Endodermal cell (in vitro differentiated cells): ENCODE results near the gene POR. TPM values are rescaled to one million over a fixed set of nuclear protein-coding genes. Genes with fewer than 3 reads are reported as not detected.

Source experiments
- DNase-seq: peaks from one replicate; pipeline ENCODE4 v3.0.0-alpha.2; 2017
- H3K27ac ChIP-seq: 2 replicates; pipeline ENCODE4 v1.5.1; 2013; ENCODE audit warnings: mild to moderate bottlenecking, low read depth, low read length, moderate library complexity
- H3K27me3 ChIP-seq: 2 replicates; pipeline ENCODE4 v1.6.1; 2013; ENCODE audit warnings: mild to moderate bottlenecking, low read length, moderate library complexity; ENCODE audit not compliant: insufficient read depth, control insufficient read depth, poor library complexity, severe bottlenecking
- H3K36me3 ChIP-seq: 2 replicates; pipeline ENCODE4 v1.7.0; 2013; ENCODE audit warnings: mild to moderate bottlenecking, low read length, moderate library complexity; ENCODE audit not compliant: control insufficient read depth, insufficient read depth
- H3K4me1 ChIP-seq: one replicate; pipeline ENCODE4 v1.7.0; 2013; ENCODE audit warnings: low read length; ENCODE audit not compliant: control insufficient read depth, insufficient read depth
- H3K4me3 ChIP-seq: 2 replicates; pipeline ENCODE4 v1.5.1; 2013; ENCODE audit warnings: mild to moderate bottlenecking, low read length, moderate library complexity
- H3K9ac ChIP-seq: 2 replicates; pipeline ENCODE4 v1.6.1; 2013; ENCODE audit warnings: mild to moderate bottlenecking, low read length, moderate library complexity; ENCODE audit not compliant: poor library complexity, severe bottlenecking; ENCODE audit errors: extremely low read depth
- H3K9me3 ChIP-seq: 2 replicates; pipeline ENCODE4 v1.6.1; 2013; ENCODE audit warnings: mild to moderate bottlenecking, low read length, moderate library complexity; ENCODE audit not compliant: control insufficient read depth
- H3K27ac Mint-ChIP-seq: 2 replicates; pipeline ENCODE4 v1.8.0; 2020; ENCODE audit warnings: mixed read lengths
- H3K27me3 Mint-ChIP-seq: 2 replicates; pipeline ENCODE4 v1.8.0; 2021; ENCODE audit warnings: mild to moderate bottlenecking, mixed read lengths; ENCODE audit not compliant: insufficient read depth
- H3K36me3 Mint-ChIP-seq: 2 replicates; pipeline ENCODE4 v1.8.0; 2020; ENCODE audit warnings: low read depth, mixed read lengths
- H3K4me1 Mint-ChIP-seq: 2 replicates; pipeline ENCODE4 v1.8.0; 2020; ENCODE audit warnings: mixed read lengths
- H3K4me3 Mint-ChIP-seq: 2 replicates; pipeline ENCODE4 v1.8.0; 2020; ENCODE audit warnings: mild to moderate bottlenecking, moderate library complexity, mixed read lengths
- H3K9me3 Mint-ChIP-seq: 2 replicates; pipeline ENCODE4 v1.8.0; 2020; ENCODE audit warnings: mild to moderate bottlenecking, mixed read lengths
- WGBS, 2 experiments: methylation state at CpG; one replicate each; pipeline versions ENCODE4 v1.1.5 to v1.1.7; 2013; ENCODE audit warnings: missing lambda C conversion rate in 2 of 2, mixed read lengths in 1 of 2; ENCODE audit not compliant: insufficient coverage in 1 of 2, insufficient read length in 1 of 2; 5-methylcytosine and 5-hydroxymethylcytosine counted together
- total RNA-seq, 2 donors: library from RNA; stranded (reverse); fragmentation: NEBNext Ultra II Directional in 1 of 2; extraction: Animal tissue kit (Norgen Biotek cat#: 25700) in 1 of 2; gene quantifications; 2 replicates in 1 of 2; 3 replicates in 1 of 2; pipeline ENCODE4 v1.2.1, GENCODE V29; 2021
- TF ChIP-seq, protein P1 (sequence below): fragments of 200-600 bp; sonication (generic); conservative IDR thresholded peaks from 2 replicates; pipeline ENCODE4 v1.5.0; 2021; ENCODE audit warnings: antibody characterized with exemption, mild to moderate bottlenecking

Gene POR
- total RNA-seq, 2 donors from 2014 or later, result 85.2 to 92.9 TPM

DNA sequence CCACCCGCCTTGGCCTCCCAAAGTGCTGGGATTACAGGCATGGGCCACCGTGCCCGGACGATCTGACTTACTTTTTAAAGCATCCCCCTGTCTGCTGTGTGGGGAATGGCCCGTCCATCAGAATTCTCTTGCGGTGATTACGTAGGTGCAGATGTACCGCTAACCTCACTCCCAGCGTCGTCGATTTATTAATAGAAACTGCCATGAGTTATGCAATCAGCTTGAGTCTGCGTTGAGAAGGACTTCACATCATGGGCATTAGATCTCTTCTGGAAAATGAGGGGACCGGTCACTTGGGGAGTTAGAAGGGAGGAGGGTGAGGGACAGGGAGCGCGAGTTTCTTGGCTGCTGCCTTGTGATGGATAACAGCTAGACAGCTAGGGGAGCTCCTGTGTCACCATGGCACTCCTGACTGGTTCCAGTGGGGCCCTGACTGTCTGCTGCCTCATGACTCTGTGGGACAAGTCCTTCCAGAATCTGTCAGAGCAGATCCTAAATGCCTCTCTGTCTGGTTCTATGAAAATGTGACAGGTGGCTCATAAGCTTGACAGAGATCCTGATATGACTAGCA, 35.2 kb downstream of the POR start:
- Mint-ChIP-seq H3K4me3 (no peak overlapping the region), H3K36me3 (peaks cover 23% of the 10 kb centered on the region), H3K27me3 (no peaks in the 10 kb centered on the region), H3K9me3 (peaks cover 13% of the 10 kb centered on the region), H3K4me1 (no peaks in the 10 kb centered on the region), H3K27ac (no peak overlapping the region)
- Histone ChIP-seq H3K36me3 (peaks cover 11% of the 10 kb centered on the region), H3K4me3 (no peak overlapping the region), H3K27ac (no peak overlapping the region), H3K9ac (no peak overlapping the region), H3K4me1 (no peaks in the 10 kb centered on the region), H3K9me3 (no peaks in the 10 kb centered on the region), H3K27me3 (no peaks in the 10 kb centered on the region)
- TF ChIP-seq, protein P1, sequence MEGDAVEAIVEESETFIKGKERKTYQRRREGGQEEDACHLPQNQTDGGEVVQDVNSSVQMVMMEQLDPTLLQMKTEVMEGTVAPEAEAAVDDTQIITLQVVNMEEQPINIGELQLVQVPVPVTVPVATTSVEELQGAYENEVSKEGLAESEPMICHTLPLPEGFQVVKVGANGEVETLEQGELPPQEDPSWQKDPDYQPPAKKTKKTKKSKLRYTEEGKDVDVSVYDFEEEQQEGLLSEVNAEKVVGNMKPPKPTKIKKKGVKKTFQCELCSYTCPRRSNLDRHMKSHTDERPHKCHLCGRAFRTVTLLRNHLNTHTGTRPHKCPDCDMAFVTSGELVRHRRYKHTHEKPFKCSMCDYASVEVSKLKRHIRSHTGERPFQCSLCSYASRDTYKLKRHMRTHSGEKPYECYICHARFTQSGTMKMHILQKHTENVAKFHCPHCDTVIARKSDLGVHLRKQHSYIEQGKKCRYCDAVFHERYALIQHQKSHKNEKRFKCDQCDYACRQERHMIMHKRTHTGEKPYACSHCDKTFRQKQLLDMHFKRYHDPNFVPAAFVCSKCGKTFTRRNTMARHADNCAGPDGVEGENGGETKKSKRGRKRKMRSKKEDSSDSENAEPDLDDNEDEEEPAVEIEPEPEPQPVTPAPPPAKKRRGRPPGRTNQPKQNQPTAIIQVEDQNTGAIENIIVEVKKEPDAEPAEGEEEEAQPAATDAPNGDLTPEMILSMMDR, result peak; percentile 38
- no peak for DNase-seq
- 93 to 95% methylated on average over 14 to 15 of the region's 15 CpGs for WGBS, 2 experiments

DNA sequence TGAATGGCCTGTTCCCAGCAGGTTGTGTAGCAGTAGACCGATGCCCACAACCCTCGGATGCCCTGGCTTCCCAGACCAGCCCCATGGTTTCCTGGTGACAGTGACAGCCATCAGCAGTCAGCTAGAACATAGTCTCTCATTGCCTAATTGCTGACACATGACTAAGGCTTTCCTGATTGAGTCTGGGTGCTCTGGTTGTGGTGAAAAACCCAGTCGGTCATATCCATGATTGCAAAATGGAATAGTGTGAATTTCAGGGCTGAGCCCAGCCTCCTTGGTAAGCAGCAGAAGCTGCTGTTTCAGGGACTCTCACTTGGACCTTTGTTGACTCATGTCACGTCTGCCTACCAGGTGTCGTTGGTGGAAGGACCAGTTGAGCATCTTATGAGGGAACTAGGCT, 36.6 kb downstream of the POR start:
- no peak overlapping the region for H3K27ac ChIP-seq
- H3K27me3 ChIP-seq, result no peaks in the 10 kb centered on the region
- TF ChIP-seq, protein P1, result no peak
- H3K9ac ChIP-seq, result no peak overlapping the region
- WGBS, 2 experiments, result 97 to 100% methylated on average over 1 to 5 of the region's 5 CpGs
- Mint-ChIP-seq H3K27me3 (no peaks in the 10 kb centered on the region), H3K4me3 (no peak overlapping the region), H3K27ac (no peak overlapping the region), H3K36me3 (peaks cover 35% of the 10 kb centered on the region), H3K9me3 (peaks cover 13% of the 10 kb centered on the region), H3K4me1 (peaks cover 3% of the 10 kb centered on the region)
- no peaks in the 10 kb centered on the region for H3K4me1 ChIP-seq
- no peak for DNase-seq
- no peaks in the 10 kb centered on the region for H3K9me3 ChIP-seq
- H3K4me3 ChIP-seq, result no peak overlapping the region
- peaks cover 24% of the 10 kb centered on the region for H3K36me3 ChIP-seq

DNA sequence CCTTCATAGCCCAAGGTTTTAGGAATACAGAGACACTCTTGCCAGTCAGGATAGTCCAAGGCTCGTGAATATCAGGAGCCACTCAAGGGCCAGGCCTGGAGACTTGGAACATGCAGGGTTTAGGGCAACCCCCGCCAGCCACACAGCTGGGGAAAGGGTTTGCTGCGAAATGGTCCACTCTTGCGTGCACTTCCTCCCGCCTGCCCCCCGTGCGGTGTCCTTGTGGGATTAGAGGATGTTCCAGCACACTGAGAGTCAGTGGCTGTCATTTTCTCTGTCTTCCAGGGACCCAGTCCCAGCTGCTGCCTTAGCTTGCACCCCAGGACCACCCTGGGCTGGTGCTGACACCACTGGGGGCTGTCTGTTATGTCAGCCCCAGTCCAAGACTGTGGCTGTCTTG, 38.5 kb downstream of the POR start:
- H3K36me3 ChIP-seq, result peaks cover 38% of the 10 kb centered on the region
- H3K4me3 Mint-ChIP-seq, result no peak overlapping the region
- no peaks in the 10 kb centered on the region for H3K9me3 ChIP-seq
- TF ChIP-seq, protein P1, result no peak
- H3K36me3 Mint-ChIP-seq, result peaks cover 47% of the 10 kb centered on the region
- no peaks in the 10 kb centered on the region for H3K27me3 ChIP-seq
- DNase-seq, result no peak
- peaks cover 13% of the 10 kb centered on the region for H3K9me3 Mint-ChIP-seq
- peak overlapping the region; percentile 18 for H3K27ac ChIP-seq
- whole genome bisulfite sequencing, 2 experiments, result 94 to 100% methylated on average over 5 to 7 of the region's 7 CpGs
- no peaks in the 10 kb centered on the region for H3K4me1 ChIP-seq
- H3K4me1 Mint-ChIP-seq, result peaks cover 12% of the 10 kb centered on the region
- H3K27me3 Mint-ChIP-seq, result no peaks in the 10 kb centered on the region
- no peak overlapping the region for H3K9ac ChIP-seq
- no peak overlapping the region for H3K4me3 ChIP-seq
- H3K27ac Mint-ChIP-seq, result no peak overlapping the region
